GM19099 (cell line): ENCODE results near the gene HINT1.

Experiments used
- POLR2A ChIP-seq: IDR thresholded peaks from 3 replicates; pipeline ENCODE4 v1.6.1; 2011; ENCODE audit warnings: low read depth; ENCODE audit not compliant: insufficient read length; ENCODE audit errors: extremely low read depth

HINT1 gene

DNA sequence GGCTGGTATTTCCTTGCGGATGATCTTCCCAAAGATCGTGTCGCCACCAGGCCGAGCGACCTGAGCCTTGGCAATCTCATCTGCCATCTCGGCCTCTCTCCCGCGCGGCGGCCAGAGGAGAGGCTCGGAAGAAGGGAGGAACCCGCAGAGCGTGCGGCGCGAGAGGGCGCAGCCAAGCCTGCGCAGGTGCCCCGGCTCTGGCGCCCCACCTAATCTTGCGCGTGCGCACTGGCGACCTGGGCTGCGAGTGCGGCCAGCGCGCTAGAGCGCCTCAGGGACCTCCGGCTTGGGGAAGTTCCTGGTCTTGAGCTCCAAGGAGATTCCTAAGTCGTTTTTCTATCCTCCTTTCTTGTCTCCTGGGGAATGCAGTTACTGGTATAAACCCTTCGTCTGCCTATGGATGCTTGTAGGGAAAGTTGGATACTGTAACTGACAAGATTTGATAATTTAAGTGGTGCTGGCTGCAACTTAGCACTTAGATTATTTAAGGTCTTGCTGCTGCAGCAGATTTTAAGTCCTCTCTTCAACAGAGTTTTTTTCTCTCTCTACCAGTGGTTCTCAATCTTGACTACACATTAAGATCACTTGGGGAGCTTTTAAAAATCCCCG lies at the start of gene HINT1:
Gene HINT1, minus strand, starts transcription at position 138 of the 609 bp plus-strand sequence. Its CDS starts 51 bp downstream, at position 87.
- peak; percentile 87 for TF ChIP-seq POLR2A

GRCh38 chr5:131214609-131215227 lies 49.7 kb upstream of the HINT1 start:
- TF ChIP-seq POLR2A = no peak

DNA sequence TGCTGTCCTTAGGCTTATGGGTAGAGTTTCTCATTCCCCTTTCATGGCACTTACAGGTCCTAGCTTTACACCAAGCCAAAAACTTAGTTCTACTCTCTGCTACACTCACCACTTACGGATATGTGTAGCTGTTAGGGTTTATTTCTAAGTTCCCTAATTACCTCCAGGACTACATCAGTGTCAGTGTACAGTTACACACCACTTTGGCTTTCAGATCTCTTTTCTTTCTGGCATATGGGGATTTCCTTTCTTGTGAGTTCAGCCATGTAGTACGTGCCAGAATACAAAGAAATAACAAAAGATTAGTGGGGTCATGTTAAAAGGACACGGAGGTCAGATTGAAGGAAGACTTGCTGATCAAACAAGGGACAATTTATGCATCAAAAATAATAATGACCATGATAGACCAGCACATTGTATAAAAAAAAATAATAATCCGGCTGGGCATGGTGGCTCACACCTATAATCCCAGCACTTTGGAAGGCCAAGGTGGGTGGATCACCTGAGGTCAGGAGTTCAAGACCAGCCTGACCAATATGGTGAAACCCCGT lies 47.5 kb upstream of the HINT1 start:
- TF ChIP-seq POLR2A = no peak

GRCh38 chr5:131211669-131212068 lies 46.6 kb upstream of the HINT1 start:
- TF ChIP-seq POLR2A = no peak

- TF ChIP-seq POLR2A = no peak
Observed at GRCh38 chr5:131210151-131210510, 45.1 kb upstream of the HINT1 start.

DNA sequence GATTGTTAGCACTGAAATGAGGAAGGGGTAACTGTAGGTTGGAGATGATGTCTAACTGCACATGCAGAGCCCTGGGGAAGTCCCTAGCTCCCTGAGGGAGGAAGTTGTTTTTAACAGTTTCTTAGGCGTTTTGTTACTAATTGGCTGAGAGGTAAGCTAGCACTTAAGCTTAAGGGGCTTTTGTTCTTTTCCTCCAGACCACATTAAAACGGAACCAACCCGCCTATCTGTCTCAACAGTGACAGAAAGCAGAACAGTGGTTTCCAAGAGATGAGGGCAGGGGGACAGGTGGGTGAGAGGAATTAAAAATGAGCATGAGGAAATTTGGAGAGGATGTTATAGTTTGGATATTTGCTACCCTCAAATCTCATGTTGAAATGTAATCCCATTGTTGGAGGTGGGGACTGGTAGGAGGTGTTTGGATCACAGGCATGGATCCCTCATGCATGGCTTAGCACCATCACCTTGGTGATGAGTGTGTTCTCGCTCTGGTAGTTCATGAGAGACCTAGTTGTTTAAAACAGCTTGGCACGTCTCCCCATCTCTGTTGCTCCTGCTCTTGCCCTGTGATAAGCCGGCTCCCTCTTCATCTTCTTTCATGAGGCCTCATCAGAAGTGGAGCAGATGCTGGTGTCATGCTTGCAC lies 44.6 kb upstream of the HINT1 start:
- peak; percentile 45 for TF ChIP-seq POLR2A

DNA sequence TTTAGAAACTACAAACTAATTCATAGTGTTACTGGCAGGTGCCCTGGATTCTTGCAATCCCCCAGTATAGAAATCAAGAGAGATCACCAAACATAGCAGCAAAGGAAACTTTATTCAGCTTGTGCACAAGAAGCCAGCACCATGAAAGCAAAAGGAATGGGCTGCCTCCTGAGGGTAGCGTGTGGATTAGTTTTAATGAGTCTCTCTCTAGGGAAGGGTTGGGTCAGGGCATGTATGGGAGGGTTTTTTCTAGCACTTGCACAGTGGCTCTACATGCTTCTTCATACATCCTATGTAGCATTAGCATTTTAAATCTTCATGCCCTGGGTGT lies 44.1 kb upstream of the HINT1 start:
- TF ChIP-seq POLR2A = no peak

DNA sequence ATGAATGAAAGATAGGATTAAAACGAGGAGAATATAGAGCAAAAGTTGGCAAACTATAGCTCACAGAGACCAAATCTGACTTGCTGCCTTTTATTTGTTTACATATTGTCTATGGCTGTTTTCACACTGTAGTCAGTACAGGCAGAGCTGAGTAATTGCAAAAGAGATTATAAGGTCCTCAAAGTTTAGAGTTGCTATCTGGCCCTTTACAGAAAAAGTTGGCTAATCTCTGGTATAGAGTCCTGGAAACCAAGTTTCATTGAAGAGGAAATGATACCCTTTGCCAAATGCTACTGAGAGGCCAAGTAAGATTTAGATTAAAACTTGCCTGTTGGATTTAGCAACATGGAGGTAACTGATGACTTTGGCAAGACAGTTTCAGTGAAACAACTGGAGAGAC lies 41.7 kb upstream of the HINT1 start:
- TF ChIP-seq POLR2A = no peak

DNA sequence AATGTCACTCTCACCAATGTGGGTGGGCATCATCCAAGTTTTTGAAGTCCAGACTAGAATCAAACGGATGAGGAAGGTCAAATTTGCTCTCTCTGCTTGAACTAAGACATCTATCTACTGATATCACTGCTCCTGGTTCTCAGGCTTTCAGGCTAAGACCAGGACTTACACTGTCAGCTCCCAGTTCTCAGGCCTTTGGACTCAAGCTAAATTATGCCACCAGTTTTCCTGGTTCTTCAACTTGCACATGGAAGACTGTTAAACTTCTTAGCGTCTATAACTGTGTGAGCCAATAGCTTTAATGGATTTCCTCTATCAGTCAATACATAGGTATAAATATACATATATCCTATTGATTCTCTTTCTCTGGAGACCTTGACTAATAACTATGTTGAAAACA lies 41.0 kb upstream of the HINT1 start:
- TF ChIP-seq POLR2A = no peak

DNA sequence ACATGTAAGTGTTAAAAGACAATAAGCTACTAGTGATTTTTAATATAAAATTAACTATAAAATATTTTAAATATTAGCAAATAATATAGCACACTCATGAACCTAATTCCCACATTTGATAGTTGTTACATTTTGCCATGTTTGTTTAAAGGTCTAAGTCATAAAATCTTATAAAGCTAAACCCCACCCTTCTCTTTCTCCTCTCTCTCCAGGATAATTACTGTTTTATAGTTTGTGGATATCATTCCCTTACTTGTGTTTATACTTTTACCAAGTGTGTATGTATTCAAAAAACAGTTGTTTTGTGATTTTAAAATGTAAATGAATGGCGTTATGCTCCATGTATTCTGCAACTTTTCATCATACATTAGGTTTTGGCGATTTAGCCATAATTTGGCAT lies 39.9 kb upstream of the HINT1 start:
- no peak for TF ChIP-seq POLR2A

GRCh38 chr5:131200560-131200959 lies 35.5 kb upstream of the HINT1 start:
- no peak for TF ChIP-seq POLR2A

- no peak for TF ChIP-seq POLR2A
Observed at GRCh38 chr5:131198625-131199024, 33.6 kb upstream of the HINT1 start.

GRCh38 chr5:131196331-131196730 lies 31.3 kb upstream of the HINT1 start:
- TF ChIP-seq POLR2A = no peak

GRCh38 chr5:131195696-131196095 lies 30.6 kb upstream of the HINT1 start:
- TF ChIP-seq POLR2A = no peak

DNA sequence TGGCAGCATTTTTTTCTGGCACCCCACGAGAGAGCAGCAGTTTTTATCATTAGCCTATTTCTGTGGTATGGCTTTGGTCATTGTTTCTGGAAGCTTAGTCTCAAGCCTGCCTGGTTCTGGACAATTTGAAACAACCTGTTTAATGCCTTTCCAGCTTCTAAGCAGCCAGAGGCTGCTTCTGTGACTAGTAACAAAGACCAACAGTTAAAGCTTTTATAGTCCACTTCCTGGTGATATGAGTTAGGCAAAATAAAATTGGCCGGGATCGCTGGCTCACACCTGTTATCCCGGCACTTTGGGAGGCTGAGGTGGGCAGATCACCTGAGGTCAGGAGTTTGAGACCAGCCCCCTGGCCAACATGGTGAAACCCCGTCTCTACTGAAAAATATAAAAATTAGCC lies 29.7 kb upstream of the HINT1 start:
- no peak for TF ChIP-seq POLR2A

- TF ChIP-seq POLR2A = no peak
Observed at GRCh38 chr5:131193106-131193505, 28.1 kb upstream of the HINT1 start.
